Endometrial microvascular endothelial cells (primary cell): Measurements from ENCODE around the gene IFNK. TPM values are rescaled to one million over a fixed set of nuclear protein-coding genes. Genes with fewer than 3 reads are reported as not detected.

Experiments used
- in situ Hi-C: cut with HindIII; loops from 2 replicates; pipeline ENCODE4 v1.10.0; 2017; ENCODE audit warnings: low sequenced_read_pairs, low pct_unique_long_range_greater_than_20kb; ENCODE audit errors: inconsistent ontology term
- total RNA-seq: library from RNA; depleted of rRNA; stranded (reverse); fragments of >200 nt; gene quantifications from one replicate; pipeline ENCODE4 v1.2.3, GENCODE V29; 2015; ENCODE audit errors: inconsistent ontology term

IFNK gene
- total RNA-seq, 1 donor from 2014 or later = not detected

- in situ Hi-C loops = no loop called here
Measured at GRCh38 chr9:27505744-27506161, 18.3 kb upstream of the IFNK start.

- in situ Hi-C loops = no loop called here
Measured at GRCh38 chr9:27506981-27507380, 17.1 kb upstream of the IFNK start.

- in situ Hi-C loops = no loop called here
Measured at GRCh38 chr9:27510780-27511179, 13.3 kb upstream of the IFNK start.

- in situ Hi-C loops = no loop called here
Measured at GRCh38 chr9:27511771-27512170, 12.3 kb upstream of the IFNK start.

- in situ Hi-C loops = no loop called here
Measured at GRCh38 chr9:27514551-27514950, 9.5 kb upstream of the IFNK start.

GRCh38 chr9:27518006-27518405 lies 6.1 kb upstream of the IFNK start:
- in situ Hi-C loops = no loop called here

GRCh38 chr9:27518809-27519208 lies 5.3 kb upstream of the IFNK start:
- in situ Hi-C loops = no loop called here

- in situ Hi-C loops = loop anchor here (10.0 kb wide), 1 partner anchor 185 kb away; no protein-coding TSS in a partner anchor
Measured at GRCh38 chr9:27519466-27520465, 4.3 kb upstream of the IFNK start.

GRCh38 chr9:27520986-27521385 lies 3.1 kb upstream of the IFNK start:
- in situ Hi-C loops = loop anchor here (10.0 kb wide), 1 partner anchor 186 kb away; no protein-coding TSS in a partner anchor

- in situ Hi-C loops = loop anchor here (10.0 kb wide), 1 partner anchor 188 kb away; no protein-coding TSS in a partner anchor
Measured at GRCh38 chr9:27523141-27523540, 949 bp upstream of the IFNK start.

GRCh38 chr9:27527702-27528075 lies 3.6 kb downstream of the IFNK start:
- in situ Hi-C loops = loop anchor here (10.0 kb wide), 1 partner anchor 193 kb away; no protein-coding TSS in a partner anchor

- in situ Hi-C loops = loop anchor here (10.0 kb wide), 1 partner anchor 193 kb away; no protein-coding TSS in a partner anchor
Measured at GRCh38 chr9:27528076-27528885, 4.2 kb downstream of the IFNK start.

GRCh38 chr9:27528886-27529315 lies 4.8 kb downstream of the IFNK start:
- in situ Hi-C loops = loop anchor here (10.0 kb wide), 1 partner anchor 194 kb away; no protein-coding TSS in a partner anchor

GRCh38 chr9:27529316-27530278 lies 5.5 kb downstream of the IFNK start, which contains the start of gene MOB3B:
Gene MOB3B, minus strand, starts transcription at chr9:27529814. Its CDS starts 74,264 bp downstream, at chr9:27455550.
- in situ Hi-C loops = loop anchor here (10.0 kb wide), 1 partner anchor 195 kb away; no protein-coding TSS in a partner anchor

- in situ Hi-C loops = no loop called here
Measured at GRCh38 chr9:27530915-27531755, 7.0 kb downstream of the IFNK start.

GRCh38 chr9:27532046-27532445 lies 8.0 kb downstream of the IFNK start:
- in situ Hi-C loops = no loop called here

- in situ Hi-C loops = no loop called here
Measured at GRCh38 chr9:27533311-27533710, 9.2 kb downstream of the IFNK start.
